ENCODE measurements around the gene ANKRD28.

DNA sequence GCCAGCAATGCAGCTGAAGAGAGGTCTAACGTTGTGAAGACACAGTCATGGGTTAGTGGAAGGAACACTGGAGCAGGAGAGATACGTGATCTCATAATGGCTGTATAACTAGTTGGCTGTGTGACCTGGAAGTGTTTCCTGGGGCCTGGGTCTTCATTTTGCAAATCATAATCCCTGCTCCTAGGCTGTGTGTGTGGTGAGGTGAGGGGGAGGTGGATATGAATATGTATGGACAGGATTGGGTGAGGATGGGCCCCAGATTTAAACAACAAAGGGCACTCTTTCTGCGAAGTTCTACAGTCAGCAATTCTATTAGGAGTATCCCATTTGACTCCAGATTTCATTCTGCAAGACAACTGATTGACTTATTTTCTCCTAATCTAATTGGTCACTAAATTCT, 41.3 kb downstream of the ANKRD28 start:
- no peak for TF ChIP-seq POLR2AphosphoS5 (IDR thresholded peaks at IDR 0.05; ENCODE audit: borderline replicate concordance, low read depth, low read length)
- TF ChIP-seq EZH2 (IDR thresholded peaks at IDR 0.05): no peak

All from SK-N-MC (cell line).